Activated CD4-positive, alpha-beta T cell treated with anti-CD3 and anti-CD28 coated beads, Interleukin-10, Interleukin-2, amounts not matched to agents 100 ng/mL and 50 ng/mL, durations not matched to agents 16 hours and 8 hours (primary cell): Measurements from ENCODE around the gene EPS8L3.

Experiments used
- DNase-seq: peaks from one replicate; pipeline ENCODE4 v3.0.0-alpha.2; 2020

The EPS8L3 gene

DNA sequence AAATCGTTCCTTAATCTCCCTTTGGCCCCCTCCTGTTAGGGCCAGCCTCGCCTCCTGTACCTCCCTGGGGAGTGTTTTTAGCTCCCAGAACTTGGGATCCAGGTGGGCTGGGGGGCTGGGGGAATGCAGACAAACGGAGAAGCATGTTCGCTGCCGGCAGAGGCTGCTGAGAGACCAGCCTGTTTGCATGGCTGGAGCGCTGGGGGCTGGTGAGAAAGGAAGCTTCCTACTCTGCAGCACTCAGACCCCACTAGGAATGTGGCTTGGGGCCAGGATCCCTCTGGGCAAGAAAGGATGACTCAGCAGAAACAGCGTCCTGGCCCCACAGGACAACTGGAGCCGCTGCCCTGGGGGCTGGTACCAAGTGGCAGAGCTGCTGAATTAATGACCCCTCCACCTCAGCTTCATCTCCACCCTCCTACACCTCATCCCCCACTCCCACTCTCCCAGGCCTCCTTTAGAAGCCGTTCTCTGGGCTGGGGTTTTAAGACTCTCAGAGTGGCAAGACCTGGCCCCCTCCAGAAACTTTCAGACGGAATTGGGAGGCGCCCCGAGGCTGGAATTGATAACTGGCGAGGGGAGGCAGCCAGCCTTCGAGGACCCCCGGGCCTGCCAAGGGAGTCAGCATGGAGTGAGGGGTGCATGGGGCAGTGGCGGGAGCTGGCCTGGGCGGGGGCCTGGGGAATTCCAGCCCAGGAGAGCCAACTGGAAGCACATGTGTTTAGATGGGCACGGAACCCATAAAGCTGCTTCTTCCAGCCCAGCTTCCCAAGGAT, 28.5 kb upstream of the EPS8L3 start:
- DNase-seq, result no peak

GRCh38 chr1:109791495-109792043, 27.8 kb upstream of the EPS8L3 start:
- DNase-seq, result no peak

DNA sequence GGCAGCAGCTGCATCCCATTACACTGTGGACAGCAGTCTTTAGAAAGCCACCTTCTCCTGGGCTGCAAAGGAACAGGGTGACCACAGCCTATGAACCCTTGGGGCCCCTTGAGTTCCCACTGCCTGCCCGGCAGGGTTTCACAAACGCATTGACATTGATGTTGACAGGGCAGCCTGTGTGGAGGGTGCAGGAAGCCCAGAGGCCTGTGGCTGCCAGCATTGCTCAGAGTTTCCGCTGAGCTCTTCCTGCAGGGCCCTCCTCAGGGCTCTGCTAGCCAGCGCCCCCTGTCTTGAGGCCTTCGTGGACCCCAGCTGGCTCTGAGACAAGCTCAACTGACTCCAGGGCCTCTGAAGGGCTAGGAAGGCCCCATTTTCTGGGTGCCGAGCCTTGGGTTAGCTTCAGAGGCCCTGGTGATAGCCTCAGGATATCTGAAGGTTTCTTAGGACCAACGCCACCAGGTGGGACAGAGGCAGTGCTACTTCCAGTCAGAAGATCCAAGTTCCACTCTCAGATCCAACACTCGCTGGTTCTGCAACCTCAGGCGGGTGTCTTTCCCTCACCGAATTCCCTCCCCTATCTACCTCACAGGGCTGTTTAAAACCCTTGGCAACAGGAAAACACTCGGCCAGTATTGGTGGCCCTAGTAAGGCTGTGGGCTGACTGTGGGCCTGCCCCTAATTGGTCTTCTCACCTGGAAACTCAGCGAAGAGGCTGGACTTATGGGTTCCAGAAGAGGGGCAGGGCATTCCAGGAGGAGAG, 27.2 kb upstream of the EPS8L3 start:
- peak; percentile 90 for DNase-seq

GRCh38 chr1:109790329-109790728, 26.6 kb upstream of the EPS8L3 start:
- no peak for DNase-seq

- DNase-seq, result no peak
Measured at GRCh38 chr1:109789551-109790180, 25.9 kb upstream of the EPS8L3 start.

- DNase-seq, result no peak
Measured at GRCh38 chr1:109788695-109789521, 25.2 kb upstream of the EPS8L3 start.

DNA sequence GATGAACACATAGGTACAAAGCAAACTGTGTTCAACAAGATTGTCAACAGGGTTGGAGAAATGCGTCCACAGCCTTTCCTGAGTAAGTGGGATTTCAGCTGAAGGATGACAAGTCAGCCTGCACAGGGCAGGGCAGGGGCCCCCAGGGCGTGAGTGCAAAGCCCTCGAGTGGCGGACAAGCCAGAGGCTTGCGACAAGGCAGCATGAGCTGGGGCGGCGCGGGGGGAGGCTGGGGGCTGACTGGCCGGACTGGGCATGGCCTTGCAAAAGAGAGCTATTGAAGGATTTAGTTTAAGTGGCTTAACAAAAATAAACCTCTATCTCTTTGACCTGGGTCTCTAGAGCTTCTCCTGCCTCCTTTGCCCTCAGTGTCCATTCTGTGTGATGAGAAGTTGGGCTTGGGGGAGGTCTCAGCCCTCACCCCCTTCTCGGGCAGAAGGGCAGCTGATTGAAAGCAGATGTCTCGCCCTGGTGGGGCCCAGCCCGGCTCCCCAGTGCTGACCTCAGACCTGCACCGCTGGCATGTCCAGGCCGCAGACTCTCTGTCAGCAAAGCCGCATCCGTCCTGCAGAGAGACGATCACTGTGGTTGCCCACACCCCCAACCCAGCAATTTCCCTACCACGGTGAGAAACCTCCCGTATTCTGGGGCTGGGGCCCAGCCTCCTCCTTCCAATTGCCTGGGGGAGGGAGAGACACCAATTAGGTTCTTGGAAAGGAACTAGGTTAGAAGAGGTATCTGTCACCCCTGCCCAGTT, 24.3 kb upstream of the EPS8L3 start:
- peak; percentile 48 for DNase-seq

GRCh38 chr1:109787211-109787844, 23.6 kb upstream of the EPS8L3 start:
- no peak for DNase-seq

- DNase-seq, result no peak
Measured at GRCh38 chr1:109786531-109787021, 22.9 kb upstream of the EPS8L3 start.

DNA sequence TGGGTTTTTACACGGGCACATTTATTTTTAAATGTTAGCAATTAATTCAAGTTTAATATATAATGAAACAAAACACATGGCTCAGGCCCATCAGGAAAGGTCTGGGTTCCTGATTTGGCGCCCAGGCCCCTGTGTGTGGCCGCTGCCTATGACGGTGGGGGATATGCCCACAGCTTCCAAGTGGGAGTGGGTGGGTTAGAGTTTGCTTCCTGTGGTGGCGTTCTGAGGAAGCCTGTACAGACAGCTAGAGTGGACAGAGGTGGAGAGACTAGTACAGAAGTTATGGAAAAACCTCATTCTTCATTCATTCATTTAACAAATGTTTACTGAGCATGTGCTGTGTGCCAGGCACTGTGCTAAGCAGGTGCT, 22.4 kb upstream of the EPS8L3 start:
- DNase-seq, result no peak

GRCh38 chr1:109785446-109786111, 21.9 kb upstream of the EPS8L3 start:
- no peak for DNase-seq

DNA sequence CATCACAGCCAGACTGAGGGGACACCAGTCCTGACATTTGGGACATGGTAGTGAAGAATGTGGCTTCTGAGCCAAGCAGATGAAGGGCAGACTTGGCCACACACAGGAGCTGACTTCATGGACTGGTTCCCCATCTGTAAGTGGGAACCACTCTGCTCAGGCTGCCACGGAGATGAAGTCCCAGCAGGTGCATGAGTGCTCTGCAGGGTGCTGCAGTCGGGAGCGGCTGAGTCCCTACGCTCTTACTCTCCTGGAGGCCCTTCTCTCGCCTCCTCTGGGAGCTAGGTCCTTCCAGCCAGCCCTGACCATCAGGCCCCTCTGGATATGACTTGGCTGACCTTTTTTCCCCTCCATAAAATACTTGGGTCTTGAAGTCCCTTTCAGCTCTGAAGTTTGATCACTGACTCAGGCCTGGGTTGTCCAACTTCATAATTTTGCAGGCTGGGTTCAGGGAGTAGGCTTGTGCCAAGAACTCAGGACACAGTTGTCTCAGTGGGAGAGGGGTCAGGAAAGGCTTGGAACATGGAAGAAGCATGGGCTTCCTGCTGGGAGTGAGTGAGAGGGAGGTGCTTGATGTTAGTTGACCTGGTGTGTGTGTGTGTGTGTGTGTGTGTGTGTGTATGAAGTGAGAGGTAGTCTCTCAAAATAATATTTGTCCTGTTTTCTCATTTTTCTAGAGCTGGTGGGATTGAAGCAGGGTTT, 21.0 kb upstream of the EPS8L3 start:
- DNase-seq, result no peak

GRCh38 chr1:109783436-109783835, 19.7 kb upstream of the EPS8L3 start:
- DNase-seq, result no peak

DNA sequence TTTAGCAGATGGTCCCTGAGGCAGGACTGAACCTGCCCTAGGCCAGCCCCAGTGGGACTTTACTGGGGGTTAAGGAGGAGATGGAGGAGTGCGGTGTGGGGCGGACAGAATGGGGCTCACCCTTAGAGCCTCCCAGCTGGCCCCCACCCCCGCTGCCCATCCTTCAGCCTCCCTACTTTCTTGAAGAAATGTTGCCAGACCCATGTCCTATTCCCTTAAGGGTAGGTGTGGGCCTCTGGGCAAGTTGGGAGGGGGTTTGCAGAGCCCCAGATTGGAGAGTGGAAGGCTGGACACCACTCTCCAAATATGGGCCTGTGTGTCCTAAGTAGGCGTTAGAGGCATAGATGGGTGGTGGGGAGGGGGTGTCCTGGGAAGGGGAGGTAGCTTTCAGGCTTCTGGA, 19.2 kb upstream of the EPS8L3 start:
- no peak for DNase-seq

DNA sequence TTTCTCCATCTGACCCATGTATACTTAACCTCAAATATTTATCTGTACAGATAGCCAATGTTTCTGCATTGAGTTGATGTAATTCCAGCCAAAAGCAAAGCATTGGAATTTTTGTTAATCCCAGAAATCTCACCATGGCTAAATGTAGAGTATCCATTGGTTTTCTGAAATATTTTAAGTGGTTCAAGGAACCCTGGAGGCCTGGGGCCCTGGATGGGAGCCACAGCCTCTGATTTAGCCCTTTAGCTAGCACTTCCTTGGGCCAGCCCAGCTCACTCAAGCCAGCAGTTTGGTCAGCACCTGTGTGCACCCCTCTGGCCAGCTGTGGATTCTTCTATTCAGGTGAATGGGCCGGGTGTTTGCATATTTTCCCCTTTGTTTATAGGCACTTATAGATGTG, 18.8 kb upstream of the EPS8L3 start:
- no peak for DNase-seq

DNA sequence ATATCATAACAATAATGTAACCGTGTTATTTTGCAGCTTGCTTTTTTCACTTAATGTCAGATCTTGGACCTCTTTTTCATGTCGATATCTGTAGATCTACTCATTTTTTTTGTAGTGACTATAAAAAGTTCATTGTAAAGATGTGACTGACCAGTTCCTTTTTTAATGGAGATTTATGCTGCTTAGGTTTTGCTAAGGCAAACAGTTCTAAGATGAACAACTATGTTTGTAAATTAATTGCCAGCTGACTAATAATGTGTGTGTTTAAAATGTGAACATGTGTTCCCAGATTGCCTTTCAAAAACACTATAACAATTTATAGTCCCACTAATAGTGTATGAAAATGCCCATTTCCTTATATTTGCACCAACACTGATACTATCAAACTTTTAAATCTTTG, 18.1 kb upstream of the EPS8L3 start:
- DNase-seq, result no peak

DNA sequence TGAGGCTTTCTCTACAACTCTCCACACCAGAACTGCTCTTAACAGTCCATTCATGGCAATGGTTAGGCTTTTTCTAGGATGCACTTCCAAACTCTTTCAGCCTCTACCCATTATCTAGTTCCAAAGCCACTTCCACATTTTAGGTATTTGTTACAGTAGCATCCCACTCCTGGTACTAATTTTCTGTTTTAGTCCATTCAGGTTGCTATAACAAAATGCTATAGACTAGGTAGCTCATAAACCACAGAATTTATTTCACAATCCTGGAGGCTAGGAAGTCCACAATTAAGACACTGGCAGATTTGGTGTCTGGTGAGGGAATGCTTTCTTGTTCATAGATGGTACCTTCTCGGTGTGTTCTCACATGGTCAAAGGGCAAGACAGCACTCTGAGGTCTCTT, 17.3 kb upstream of the EPS8L3 start:
- no peak for DNase-seq

DNA sequence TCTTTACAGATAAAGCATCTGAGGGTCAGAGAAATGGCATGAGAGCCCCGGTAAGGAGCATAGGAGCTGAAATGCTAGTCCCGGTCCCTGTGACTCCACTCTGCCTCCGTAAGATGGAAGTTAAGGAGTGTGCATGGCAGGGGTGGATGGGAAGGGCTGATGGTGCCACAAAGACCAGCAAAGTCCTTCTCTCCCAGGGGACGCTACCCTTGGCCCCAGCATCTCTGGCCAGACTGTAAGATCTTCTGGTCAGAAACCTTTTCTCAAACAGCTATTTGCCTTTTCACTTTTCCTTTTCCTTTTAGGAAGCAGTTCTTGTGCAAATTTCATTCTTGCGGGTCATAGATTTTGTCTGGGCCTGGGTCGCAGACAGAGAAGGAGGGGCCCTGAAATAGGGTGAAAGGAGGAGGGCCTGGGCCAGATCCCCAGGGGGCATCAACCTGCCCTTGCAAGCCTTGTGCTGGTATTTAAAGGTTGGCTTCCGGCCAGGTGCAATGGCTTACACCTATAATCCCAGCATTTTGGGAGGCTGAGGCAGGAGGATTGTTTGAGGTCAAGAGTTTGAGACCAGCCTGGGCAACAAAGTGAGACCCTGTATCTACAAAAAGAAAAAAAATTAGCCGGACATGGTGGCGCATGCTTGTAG, 14.4 kb upstream of the EPS8L3 start:
- DNase-seq, result no peak

GRCh38 chr1:109777436-109777835, 13.7 kb upstream of the EPS8L3 start:
- DNase-seq, result no peak

DNA sequence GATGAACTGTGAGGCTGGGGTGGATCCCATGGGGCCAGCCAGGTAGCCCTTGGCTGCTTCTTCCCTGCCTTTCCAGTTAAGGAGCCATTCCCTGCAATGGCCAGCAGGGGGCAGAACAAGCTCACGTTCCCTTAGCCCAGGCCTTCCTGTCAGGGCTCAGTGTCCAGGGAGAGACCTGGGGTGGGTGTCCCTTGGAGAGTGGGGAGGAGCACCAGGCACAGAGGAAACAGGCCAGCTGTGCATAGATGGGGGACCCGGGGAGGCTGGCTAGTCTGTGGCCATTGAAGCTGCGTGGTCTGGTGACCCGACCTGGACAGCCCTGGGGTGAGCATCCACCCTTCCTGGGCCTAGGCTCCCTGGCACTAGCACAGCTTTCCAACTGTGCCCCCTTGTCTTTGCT, 13.2 kb upstream of the EPS8L3 start:
- DNase-seq, result peak; percentile 83
